ENCODE results near the gene SLC16A1.
"Not testable (repeated sequence)": the region's sequence is repeated elsewhere in the genome, so short reads cannot be mapped to it uniquely, and the experiment has no call there.

The SLC16A1 gene

GRCh38 chr1:112955773-112956543 lies at the start of gene SLC16A1:
Gene SLC16A1 (minus strand): TSS chr1:112956196. CDS start chr1:112929308, 26,888 bp downstream.
- peak; percentile 95 for DNase-seq (ENCODE audit: low spot score)

- no peak for DNase-seq (ENCODE audit: low spot score)
These were observed 48.0 kb upstream of the SLC16A1 start for GRCh38 chr1:113003751-113004690.

GRCh38 chr1:113002297-113002696 lies 46.3 kb upstream of the SLC16A1 start:
- DNase-seq (ENCODE audit: low spot score) = no peak

- no peak for DNase-seq (ENCODE audit: low spot score)
These were observed 42.7 kb upstream of the SLC16A1 start for GRCh38 chr1:112998592-112999235.

- DNase-seq (ENCODE audit: low spot score) = no peak
These were observed 41.8 kb upstream of the SLC16A1 start for GRCh38 chr1:112997781-112998180.

- no peak for DNase-seq (ENCODE audit: low spot score)
These were observed 39.9 kb upstream of the SLC16A1 start for GRCh38 chr1:112995890-112996289.

GRCh38 chr1:112995021-112995420 lies 39.0 kb upstream of the SLC16A1 start:
- not testable (repeated sequence) for DNase-seq (ENCODE audit: low spot score)

GRCh38 chr1:112992780-112993179 lies 36.8 kb upstream of the SLC16A1 start:
- DNase-seq (ENCODE audit: low spot score) = no peak

GRCh38 chr1:112991402-112992120 lies 35.6 kb upstream of the SLC16A1 start:
- DNase-seq (ENCODE audit: low spot score) = no peak

GRCh38 chr1:112990271-112990670 lies 34.3 kb upstream of the SLC16A1 start:
- DNase-seq (ENCODE audit: low spot score) = no peak

- no peak for DNase-seq (ENCODE audit: low spot score)
These were observed 32.4 kb upstream of the SLC16A1 start for GRCh38 chr1:112988367-112988766.

GRCh38 chr1:112985123-112985522 lies 29.1 kb upstream of the SLC16A1 start:
- peak; percentile 26 for DNase-seq (ENCODE audit: low spot score)

GRCh38 chr1:112983537-112984131 lies 27.6 kb upstream of the SLC16A1 start:
- DNase-seq (ENCODE audit: low spot score) = no peak

GRCh38 chr1:112982853-112983536 lies 27.0 kb upstream of the SLC16A1 start:
- DNase-seq (ENCODE audit: low spot score) = no peak

GRCh38 chr1:112982328-112982727 lies 26.3 kb upstream of the SLC16A1 start:
- DNase-seq (ENCODE audit: low spot score) = no peak

- not testable (repeated sequence) for DNase-seq (ENCODE audit: low spot score)
These were observed 25.8 kb upstream of the SLC16A1 start for GRCh38 chr1:112981834-112982233.

- DNase-seq (ENCODE audit: low spot score) = no peak
These were observed 25.4 kb upstream of the SLC16A1 start for GRCh38 chr1:112981426-112981825.

GRCh38 chr1:112975336-112975735 lies 19.3 kb upstream of the SLC16A1 start:
- DNase-seq (ENCODE audit: low spot score) = no peak

- no peak for DNase-seq (ENCODE audit: low spot score)
These were observed 18.6 kb upstream of the SLC16A1 start for GRCh38 chr1:112974646-112975045.

GRCh38 chr1:112973788-112974187 lies 17.8 kb upstream of the SLC16A1 start:
- no peak for DNase-seq (ENCODE audit: low spot score)

- no peak for DNase-seq (ENCODE audit: low spot score)
These were observed 15.0 kb upstream of the SLC16A1 start for GRCh38 chr1:112971006-112971405.
